NCI-H1092 treated with DMSO at 0.1 percent for 48 hours (cell line): ENCODE data around the gene HEXIM1.
A peak's percentile ranks its signal among the peaks of the same experiment; 100 is the strongest.

Source experiments
- DNase-seq: peaks from one replicate; lab custom pipeline; 2025; lab: John Stamatoyannopoulos, UW

HEXIM1 gene

GRCh38 chr17:45130681-45131615, 17.3 kb upstream of the HEXIM1 start:
- no peak for DNase-seq

GRCh38 chr17:45131616-45132319, 16.5 kb upstream of the HEXIM1 start:
- DNase-seq: no peak

- no peak for DNase-seq
Observed at GRCh38 chr17:45132320-45132571, 16.0 kb upstream of the HEXIM1 start, which contains the start of gene PLCD3. Gene PLCD3, minus strand, starts transcription at chr17:45132515. Its CDS starts 105 bp downstream, at chr17:45132410.

- DNase-seq: peak; percentile 70
Observed at GRCh38 chr17:45132572-45133463, 15.5 kb upstream of the HEXIM1 start.

- DNase-seq: peak; percentile 89
Observed at GRCh38 chr17:45135192-45135977, 12.9 kb upstream of the HEXIM1 start, which contains the start of gene ACBD4. Gene ACBD4, plus strand, starts transcription at chr17:45135687. Its CDS starts 458 bp downstream, at chr17:45136145.

GRCh38 chr17:45135978-45136791, 12.1 kb upstream of the HEXIM1 start:
- no peak for DNase-seq

- DNase-seq: no peak
Observed at GRCh38 chr17:45136846-45137560, 11.3 kb upstream of the HEXIM1 start.

- no peak for DNase-seq
Observed at GRCh38 chr17:45137561-45138305, 10.5 kb upstream of the HEXIM1 start.

GRCh38 chr17:45138911-45139532, 9.3 kb upstream of the HEXIM1 start:
- no peak for DNase-seq

- DNase-seq: no peak
Observed at GRCh38 chr17:45139533-45139920, 8.7 kb upstream of the HEXIM1 start.

GRCh38 chr17:45143094-45143670, 5.1 kb upstream of the HEXIM1 start:
- no peak for DNase-seq

- no peak for DNase-seq
Observed at GRCh38 chr17:45143767-45144198, 4.5 kb upstream of the HEXIM1 start.

- DNase-seq: no peak
Observed at GRCh38 chr17:45144199-45145034, 3.9 kb upstream of the HEXIM1 start.

- no peak for DNase-seq
Observed at GRCh38 chr17:45145035-45145389, 3.3 kb upstream of the HEXIM1 start.

GRCh38 chr17:45146166-45146565, 2.1 kb upstream of the HEXIM1 start:
- no peak for DNase-seq

- DNase-seq: no peak
Observed at GRCh38 chr17:45146592-45146889, 1.7 kb upstream of the HEXIM1 start.

- no peak for DNase-seq
Observed at GRCh38 chr17:45146890-45147580, 1.2 kb upstream of the HEXIM1 start.
